Measurements from ENCODE around the gene PKDREJ. TPM values are rescaled to one million over a fixed set of nuclear protein-coding genes. Genes with fewer than 3 reads are reported as not detected.

PKDREJ gene
- total RNA-seq, 2 experiments from 2014 or later, result not detected

DNA sequence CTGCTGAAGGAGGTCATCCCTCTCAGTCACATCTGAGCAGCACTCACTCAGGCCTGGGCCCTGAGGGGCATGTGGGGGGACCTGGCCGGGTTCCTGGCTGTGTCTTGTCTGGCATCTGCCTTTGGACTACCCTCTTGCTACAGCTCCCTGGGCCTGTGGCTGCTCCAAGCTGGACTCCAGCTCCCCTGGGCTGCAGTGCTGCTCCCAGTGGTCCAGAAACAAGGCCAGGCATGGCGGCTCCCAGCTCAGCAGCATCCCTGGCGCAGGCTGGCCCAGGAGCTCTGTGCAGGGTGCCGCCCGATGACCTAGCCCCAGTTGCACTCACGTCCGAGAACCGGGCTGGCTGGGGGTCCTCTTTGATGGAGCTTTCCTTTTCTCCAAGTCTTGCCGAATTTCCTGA, 18.4 kb downstream of the PKDREJ start:
- H3K4me2 ChIP-seq (ENCODE audit: low read length), result no peak overlapping the region
- H3K4me3 ChIP-seq (ENCODE audit: low read depth, low read length, poor library complexity, severe bottlenecking), result no peak overlapping the region
- no peaks in the 10 kb centered on the region for H3K9me3 ChIP-seq (ENCODE audit: low read length)
- H3K36me3 ChIP-seq (ENCODE audit: insufficient read depth, low read length), result no peaks in the 10 kb centered on the region
- ChIA-PET POLR2A (no interaction called here), CTCF (ENCODE audit: unreplicated experiment) (no interaction called here)
- no peaks in the 10 kb centered on the region for H3K9me2 ChIP-seq (ENCODE audit: insufficient read depth, low read length)
- no peak overlapping the region for H3K27ac ChIP-seq (ENCODE audit: low read depth, low read length, poor library complexity, severe bottlenecking)
- H4K20me1 ChIP-seq (ENCODE audit: insufficient read depth, low read length), result no peaks in the 10 kb centered on the region
- H3K79me2 ChIP-seq (ENCODE audit: insufficient read depth, low read depth, low read length), result no peaks in the 10 kb centered on the region
- no peak overlapping the region for H2AFZ ChIP-seq (ENCODE audit: low read length)
- no peak for TF ChIP-seq EZH2phosphoT487 (IDR thresholded peaks at IDR 0.05; ENCODE audit: borderline replicate concordance, low read depth, low read length)
- TF ChIP-seq, protein P1, sequence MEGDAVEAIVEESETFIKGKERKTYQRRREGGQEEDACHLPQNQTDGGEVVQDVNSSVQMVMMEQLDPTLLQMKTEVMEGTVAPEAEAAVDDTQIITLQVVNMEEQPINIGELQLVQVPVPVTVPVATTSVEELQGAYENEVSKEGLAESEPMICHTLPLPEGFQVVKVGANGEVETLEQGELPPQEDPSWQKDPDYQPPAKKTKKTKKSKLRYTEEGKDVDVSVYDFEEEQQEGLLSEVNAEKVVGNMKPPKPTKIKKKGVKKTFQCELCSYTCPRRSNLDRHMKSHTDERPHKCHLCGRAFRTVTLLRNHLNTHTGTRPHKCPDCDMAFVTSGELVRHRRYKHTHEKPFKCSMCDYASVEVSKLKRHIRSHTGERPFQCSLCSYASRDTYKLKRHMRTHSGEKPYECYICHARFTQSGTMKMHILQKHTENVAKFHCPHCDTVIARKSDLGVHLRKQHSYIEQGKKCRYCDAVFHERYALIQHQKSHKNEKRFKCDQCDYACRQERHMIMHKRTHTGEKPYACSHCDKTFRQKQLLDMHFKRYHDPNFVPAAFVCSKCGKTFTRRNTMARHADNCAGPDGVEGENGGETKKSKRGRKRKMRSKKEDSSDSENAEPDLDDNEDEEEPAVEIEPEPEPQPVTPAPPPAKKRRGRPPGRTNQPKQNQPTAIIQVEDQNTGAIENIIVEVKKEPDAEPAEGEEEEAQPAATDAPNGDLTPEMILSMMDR (conservative IDR thresholded peaks at IDR 0.05; ENCODE audit: low read length), result no peak
- BruUV-seq (replicated peaks), result no TSS peak
- H3K4me1 ChIP-seq (ENCODE audit: insufficient read depth, low read length, poor library complexity, severe bottlenecking), result peaks cover 23% of the 10 kb centered on the region
- intact Hi-C loops (cut with micrococcal nuclease; ENCODE audit: unreplicated experiment), result no loop called here
- DNase-seq (ENCODE audit: low spot score), result no peak

- CTCF ChIA-PET (ENCODE audit: unreplicated experiment), result interaction anchor here (0.6 kb wide), 1 partner anchor 38 kb away, joined by 4 read pairs; no protein-coding TSS in a partner anchor
- POLR2A ChIA-PET, result interaction anchor here (0.6 to 0.8 kb wide), 2 partner anchors 13 to 92 kb away, joined by 3 to 6 read pairs; no protein-coding TSS in a partner anchor
Measured at GRCh38 chr22:46242076-46242475, 21.1 kb downstream of the PKDREJ start.

More at GRCh38 chr22:46242076-46242475, 21.1 kb downstream of the PKDREJ start:
- H3K27ac ChIP-seq (ENCODE audit: low read depth, low read length, poor library complexity, severe bottlenecking), result no peak overlapping the region
- no peaks in the 10 kb centered on the region for H4K20me1 ChIP-seq (ENCODE audit: insufficient read depth, low read length)
- peaks cover 27% of the 10 kb centered on the region for H3K4me1 ChIP-seq (ENCODE audit: insufficient read depth, low read length, poor library complexity, severe bottlenecking)
- H2AFZ ChIP-seq (ENCODE audit: low read length), result no peak overlapping the region
- no peaks in the 10 kb centered on the region for H3K79me2 ChIP-seq (ENCODE audit: insufficient read depth, low read depth, low read length)
- no TSS peak for BruUV-seq (replicated peaks)
- no peaks in the 10 kb centered on the region for H3K9me2 ChIP-seq (ENCODE audit: insufficient read depth, low read length)
- no peaks in the 10 kb centered on the region for H3K36me3 ChIP-seq (ENCODE audit: insufficient read depth, low read length)
- no peak for TF ChIP-seq EZH2phosphoT487 (IDR thresholded peaks at IDR 0.05; ENCODE audit: borderline replicate concordance, low read depth, low read length)
- TF ChIP-seq, protein P1 (conservative IDR thresholded peaks at IDR 0.05; ENCODE audit: low read length), result no peak
- peaks cover 14% of the 10 kb centered on the region; the same call in 1 of the 2 replicates for H3K9me3 ChIP-seq (ENCODE audit: low read length)
- H3K4me3 ChIP-seq (ENCODE audit: low read depth, low read length, poor library complexity, severe bottlenecking), result no peak overlapping the region
- intact Hi-C loops (cut with micrococcal nuclease; ENCODE audit: unreplicated experiment), result no loop called here
- DNase-seq (ENCODE audit: low spot score), result no peak
- no peak overlapping the region for H3K4me2 ChIP-seq (ENCODE audit: low read length)
